HepG2 (cell line): ENCODE data around the gene RPL3. TPM values are rescaled to one million over a fixed set of nuclear protein-coding genes. Genes with fewer than 3 reads are reported as not detected.

Experiments used
- ATF7 ChIP-seq, 2 experiments: fragments of 450-650 bp in 1 of 2; sonication (generic) in 1 of 2; formaldehyde crosslinking in 1 of 2; IDR thresholded peaks; 2 replicates each; pipeline versions ENCODE4 v1.4.0 to v1.6.1; 2016 to 2020; ENCODE audit warnings: antibody characterized with exemption in 1 of 2, mild to moderate bottlenecking in 1 of 2, missing genetic modification reagents in 1 of 2
- EZH2 ChIP-seq: conservative IDR thresholded peaks from 2 replicates; pipeline ENCODE4 v1.6.1; 2012; ENCODE audit warnings: mild to moderate bottlenecking, low read depth, low read length, moderate library complexity
- KLF11 ChIP-seq: IDR thresholded peaks from 2 replicates; pipeline ENCODE4 v1.6.1; 2016; ENCODE audit warnings: missing compliant biosample characterization
- MTA1 ChIP-seq: sonication (generic); formaldehyde crosslinking; IDR thresholded peaks from 2 replicates; pipeline ENCODE4 v1.4.0; 2020; ENCODE audit warnings: missing genetic modification reagents, mild to moderate bottlenecking, borderline replicate concordance
- NCOA2 ChIP-seq: sonication (generic); formaldehyde crosslinking; IDR thresholded peaks from 2 replicates; pipeline ENCODE4 v1.8.0; 2022; ENCODE audit warnings: inconsistent platforms
- RBFOX2 ChIP-seq: fragments of 200-400 bp; formaldehyde crosslinking; IDR thresholded peaks from 2 replicates; pipeline ENCODE4 v1.6.1; 2017; ENCODE audit warnings: low read depth, mild to moderate bottlenecking, low read length
- RCOR2 ChIP-seq: IDR thresholded peaks from 2 replicates; pipeline ENCODE4 v1.6.1; 2016; ENCODE audit warnings: missing biosample characterization, missing genetic modification reagents
- REXO4 ChIP-seq: sonication (generic); formaldehyde crosslinking; IDR thresholded peaks from 2 replicates; pipeline ENCODE4 v1.8.0; 2022; ENCODE audit warnings: missing genetic modification reagents, mild to moderate bottlenecking, borderline replicate concordance
- SAP130 ChIP-seq: IDR thresholded peaks from 2 replicates; pipeline ENCODE4 v1.6.1; 2016; ENCODE audit warnings: low read depth
- SNRNP70 ChIP-seq: fragments of 200-400 bp; formaldehyde crosslinking; IDR thresholded peaks from 2 replicates; pipeline ENCODE4 v1.6.1; 2017; ENCODE audit warnings: mild to moderate bottlenecking, low read depth, low read length, moderate library complexity
- SOX13 ChIP-seq, 3 experiments: fragments of 450-650 bp in 1 of 3; sonication (generic) in 1 of 3; formaldehyde crosslinking in 1 of 3; IDR thresholded peaks in 2 of 3; conservative IDR thresholded peaks in 1 of 3; 2 replicates each; pipeline versions ENCODE4 v1.5.0 to v1.6.1; 2016 to 2020; ENCODE audit warnings: antibody characterized with exemption in 1 of 3, mild to moderate bottlenecking in 1 of 3, missing compliant biosample characterization in 1 of 3, missing genetic modification reagents in 1 of 3, moderate library complexity in 1 of 3
- SP4 ChIP-seq: sonication (generic); formaldehyde crosslinking; IDR thresholded peaks from 2 replicates; pipeline ENCODE4 v1.8.1; 2023; ENCODE audit warnings: mild to moderate bottlenecking, missing genetic modification reagents
- ZKSCAN5 ChIP-seq: sonication (generic); formaldehyde crosslinking; IDR thresholded peaks from 2 replicates; pipeline ENCODE4 v1.5.1; 2020; ENCODE audit warnings: mild to moderate bottlenecking, missing genetic modification reagents
- ZNF160 ChIP-seq: sonication (generic); formaldehyde crosslinking; IDR thresholded peaks from 2 replicates; pipeline ENCODE4 v1.8.0; 2022; ENCODE audit warnings: mild to moderate bottlenecking, inconsistent platforms, missing genetic modification reagents
- ZNF605 ChIP-seq: sonication (generic); formaldehyde crosslinking; IDR thresholded peaks from 2 replicates; pipeline ENCODE4 v1.8.0; 2022; ENCODE audit warnings: mild to moderate bottlenecking, missing genetic modification reagents
- ZNF792 ChIP-seq: IDR thresholded peaks from 2 replicates; pipeline ENCODE4 v1.6.1; 2016
- ZSCAN29 ChIP-seq: sonication (generic); formaldehyde crosslinking; conservative IDR thresholded peaks from 2 replicates; pipeline ENCODE4 v1.4.0; 2020; ENCODE audit warnings: mild to moderate bottlenecking, missing genetic modification reagents
- polyA plus RNA-seq, 8 experiments: library from polyadenylated mRNA; depleted of rRNA in 3 of 8; stranded (reverse) in 7 of 8; unstranded in 1 of 8; fragments of >200 nt; fragmentation: Illumina TruSeq in 4 of 8; extraction: Trizol in 4 of 8; gene quantifications; 2 replicates each; pipeline versions ENCODE4 v1.2.1 to v1.2.3, GENCODE V29; 2011 to 2016; ENCODE audit warnings: low read depth in 4 of 8, missing spikeins in 1 of 8, mixed read lengths in 1 of 8; ENCODE audit not compliant: insufficient read depth in 1 of 8
- total RNA-seq, 5 experiments: library from RNA; depleted of rRNA; stranded (reverse); fragments of >200 nt; fragmentation: Illumina TruSeq; extraction: Trizol; gene quantifications; 2 replicates each; pipeline ENCODE4 v1.2.3, GENCODE V29; 2016; ENCODE audit warnings: low read depth in 1 of 5
- TF ChIP-seq, protein P1 (sequence below): IDR thresholded peaks from 2 replicates; pipeline ENCODE4 v1.6.1; 2016; ENCODE audit warnings: low read depth
- TF ChIP-seq, protein P2 (sequence below): sonication (generic); formaldehyde crosslinking; conservative IDR thresholded peaks from 2 replicates; pipeline ENCODE4 v1.4.0; 2020; ENCODE audit warnings: missing genetic modification reagents
- TF ChIP-seq, protein P3 (sequence below): IDR thresholded peaks from 2 replicates; pipeline ENCODE4 v1.6.1; 2016; ENCODE audit warnings: low read depth, borderline replicate concordance
- TF ChIP-seq, protein P4 (sequence below): IDR thresholded peaks from 2 replicates; pipeline ENCODE4 v1.6.1; 2016; ENCODE audit warnings: mild to moderate bottlenecking, missing biosample characterization, missing genetic modification reagents
- TF ChIP-seq, protein P5 (sequence below): IDR thresholded peaks from 2 replicates; pipeline ENCODE4 v1.4.0; 2020; ENCODE audit warnings: mild to moderate bottlenecking, missing genetic modification reagents

The RPL3 gene
- total and polyA plus RNA-seq, 2 of the 13 experiments (the other 11 are each of a cell fraction or from before 2014, with no cell fraction given), result 1,051 to 3,279 TPM

DNA sequence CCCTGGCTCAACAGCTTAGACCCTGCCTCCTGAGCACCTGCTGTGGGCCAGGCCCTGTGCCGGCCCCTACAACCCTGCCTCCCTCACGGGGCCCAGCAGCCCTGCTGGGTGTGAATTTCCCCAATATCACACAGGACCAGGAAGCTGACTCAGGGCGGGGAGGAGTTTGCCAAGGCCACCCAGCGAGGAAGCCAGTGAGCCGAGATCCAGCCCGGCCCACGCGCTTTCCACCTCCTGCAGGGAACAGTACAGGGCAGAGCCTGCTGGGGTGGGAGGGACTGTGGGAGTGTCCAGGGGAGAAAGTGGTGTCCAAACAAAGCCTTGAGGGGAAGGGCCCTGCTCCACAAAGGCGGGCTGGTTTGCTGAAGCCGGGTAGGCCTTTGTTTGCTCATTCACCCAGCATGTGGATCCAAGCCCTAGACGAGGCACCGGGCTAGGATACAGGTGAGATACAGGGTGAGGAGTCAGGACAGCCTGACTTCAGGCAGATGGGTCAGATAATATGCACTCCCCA lies 26.8 kb downstream of the RPL3 start (continued):
- TF ChIP-seq SAP130 (CRISPR knock-in tag) (peak; percentile 82), MTA1 (CRISPR knock-in tag) (peak; percentile 81; the same call in 1 of the 2 replicates), ZNF792 (CRISPR knock-in tag) (peak; percentile 90), RBFOX2 (0 out of 2 replicates have a peak, but pooled peaks have one; percentile 29), ATF7 (IDR thresholded peaks at IDR 0.05) (no peak), ATF7 (CRISPR knock-in tag; IDR thresholded peaks at IDR 0.05) (peak; percentile 54; the same call in 1 of the 2 replicates), KLF11 (CRISPR knock-in tag) (no peak), SP4 (CRISPR knock-in tag) (peak; percentile 46; the same call in 1 of the 2 replicates), RCOR2 (CRISPR knock-in tag) (no peak), EZH2 (no peak), ZKSCAN5 (CRISPR knock-in tag) (peak; percentile 46; the same call in 1 of the 2 replicates), ZNF605 (CRISPR knock-in tag) (peak; percentile 82), ZNF160 (CRISPR knock-in tag) (peak; percentile 46; the same call in 1 of the 2 replicates), NCOA2 (CRISPR knock-in tag) (peak; percentile 63), REXO4 (CRISPR knock-in tag) (0 out of 2 replicates have a peak, but pooled peaks have one; percentile 45), SNRNP70 (no peak), SOX13 (IDR thresholded peaks at IDR 0.05) (no peak), SOX13 (CRISPR knock-in tag; conservative IDR thresholded peaks at IDR 0.05 in 1 of 2, IDR thresholded peaks at IDR 0.05 in 1 of 2) (peak in 1 of 2 experiments; percentile 83; a peak in 2 of 4 replicates), ZSCAN29 (CRISPR knock-in tag) (0 out of 2 replicates have a peak, but pooled peaks have one; percentile 20)
- TF ChIP-seq, protein P1, sequence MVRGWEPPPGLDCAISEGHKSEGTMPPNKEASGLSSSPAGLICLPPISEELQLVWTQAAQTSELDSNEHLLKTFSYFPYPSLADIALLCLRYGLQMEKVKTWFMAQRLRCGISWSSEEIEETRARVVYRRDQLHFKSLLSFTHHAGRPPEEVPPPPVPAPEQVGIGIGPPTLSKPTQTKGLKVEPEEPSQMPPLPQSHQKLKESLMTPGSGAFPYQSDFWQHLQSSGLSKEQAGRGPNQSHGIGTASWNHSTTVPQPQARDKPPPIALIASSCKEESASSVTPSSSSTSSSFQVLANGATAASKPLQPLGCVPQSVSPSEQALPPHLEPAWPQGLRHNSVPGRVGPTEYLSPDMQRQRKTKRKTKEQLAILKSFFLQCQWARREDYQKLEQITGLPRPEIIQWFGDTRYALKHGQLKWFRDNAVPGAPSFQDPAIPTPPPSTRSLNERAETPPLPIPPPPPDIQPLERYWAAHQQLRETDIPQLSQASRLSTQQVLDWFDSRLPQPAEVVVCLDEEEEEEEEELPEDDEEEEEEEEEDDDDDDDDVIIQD (CRISPR knock-in tag), result 0 out of 2 replicates have a peak, but pooled peaks have one; percentile 14
- TF ChIP-seq, protein P2, sequence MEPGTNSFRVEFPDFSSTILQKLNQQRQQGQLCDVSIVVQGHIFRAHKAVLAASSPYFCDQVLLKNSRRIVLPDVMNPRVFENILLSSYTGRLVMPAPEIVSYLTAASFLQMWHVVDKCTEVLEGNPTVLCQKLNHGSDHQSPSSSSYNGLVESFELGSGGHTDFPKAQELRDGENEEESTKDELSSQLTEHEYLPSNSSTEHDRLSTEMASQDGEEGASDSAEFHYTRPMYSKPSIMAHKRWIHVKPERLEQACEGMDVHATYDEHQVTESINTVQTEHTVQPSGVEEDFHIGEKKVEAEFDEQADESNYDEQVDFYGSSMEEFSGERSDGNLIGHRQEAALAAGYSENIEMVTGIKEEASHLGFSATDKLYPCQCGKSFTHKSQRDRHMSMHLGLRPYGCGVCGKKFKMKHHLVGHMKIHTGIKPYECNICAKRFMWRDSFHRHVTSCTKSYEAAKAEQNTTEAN (CRISPR knock-in tag), result peak; percentile 78
- TF ChIP-seq, protein P3, sequence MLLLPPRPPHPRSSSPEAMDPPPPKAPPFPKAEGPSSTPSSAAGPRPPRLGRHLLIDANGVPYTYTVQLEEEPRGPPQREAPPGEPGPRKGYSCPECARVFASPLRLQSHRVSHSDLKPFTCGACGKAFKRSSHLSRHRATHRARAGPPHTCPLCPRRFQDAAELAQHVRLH, result peak; percentile 85
- TF ChIP-seq, protein P4, sequence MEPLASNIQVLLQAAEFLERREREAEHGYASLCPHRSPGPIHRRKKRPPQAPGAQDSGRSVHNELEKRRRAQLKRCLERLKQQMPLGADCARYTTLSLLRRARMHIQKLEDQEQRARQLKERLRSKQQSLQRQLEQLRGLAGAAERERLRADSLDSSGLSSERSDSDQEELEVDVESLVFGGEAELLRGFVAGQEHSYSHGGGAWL (CRISPR knock-in tag), result peak; percentile 71
- TF ChIP-seq, protein P5, sequence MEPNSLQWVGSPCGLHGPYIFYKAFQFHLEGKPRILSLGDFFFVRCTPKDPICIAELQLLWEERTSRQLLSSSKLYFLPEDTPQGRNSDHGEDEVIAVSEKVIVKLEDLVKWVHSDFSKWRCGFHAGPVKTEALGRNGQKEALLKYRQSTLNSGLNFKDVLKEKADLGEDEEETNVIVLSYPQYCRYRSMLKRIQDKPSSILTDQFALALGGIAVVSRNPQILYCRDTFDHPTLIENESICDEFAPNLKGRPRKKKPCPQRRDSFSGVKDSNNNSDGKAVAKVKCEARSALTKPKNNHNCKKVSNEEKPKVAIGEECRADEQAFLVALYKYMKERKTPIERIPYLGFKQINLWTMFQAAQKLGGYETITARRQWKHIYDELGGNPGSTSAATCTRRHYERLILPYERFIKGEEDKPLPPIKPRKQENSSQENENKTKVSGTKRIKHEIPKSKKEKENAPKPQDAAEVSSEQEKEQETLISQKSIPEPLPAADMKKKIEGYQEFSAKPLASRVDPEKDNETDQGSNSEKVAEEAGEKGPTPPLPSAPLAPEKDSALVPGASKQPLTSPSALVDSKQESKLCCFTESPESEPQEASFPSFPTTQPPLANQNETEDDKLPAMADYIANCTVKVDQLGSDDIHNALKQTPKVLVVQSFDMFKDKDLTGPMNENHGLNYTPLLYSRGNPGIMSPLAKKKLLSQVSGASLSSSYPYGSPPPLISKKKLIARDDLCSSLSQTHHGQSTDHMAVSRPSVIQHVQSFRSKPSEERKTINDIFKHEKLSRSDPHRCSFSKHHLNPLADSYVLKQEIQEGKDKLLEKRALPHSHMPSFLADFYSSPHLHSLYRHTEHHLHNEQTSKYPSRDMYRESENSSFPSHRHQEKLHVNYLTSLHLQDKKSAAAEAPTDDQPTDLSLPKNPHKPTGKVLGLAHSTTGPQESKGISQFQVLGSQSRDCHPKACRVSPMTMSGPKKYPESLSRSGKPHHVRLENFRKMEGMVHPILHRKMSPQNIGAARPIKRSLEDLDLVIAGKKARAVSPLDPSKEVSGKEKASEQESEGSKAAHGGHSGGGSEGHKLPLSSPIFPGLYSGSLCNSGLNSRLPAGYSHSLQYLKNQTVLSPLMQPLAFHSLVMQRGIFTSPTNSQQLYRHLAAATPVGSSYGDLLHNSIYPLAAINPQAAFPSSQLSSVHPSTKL (CRISPR knock-in tag), result peak; percentile 72
